Measurements from ENCODE around the gene MIOS.

DNA sequence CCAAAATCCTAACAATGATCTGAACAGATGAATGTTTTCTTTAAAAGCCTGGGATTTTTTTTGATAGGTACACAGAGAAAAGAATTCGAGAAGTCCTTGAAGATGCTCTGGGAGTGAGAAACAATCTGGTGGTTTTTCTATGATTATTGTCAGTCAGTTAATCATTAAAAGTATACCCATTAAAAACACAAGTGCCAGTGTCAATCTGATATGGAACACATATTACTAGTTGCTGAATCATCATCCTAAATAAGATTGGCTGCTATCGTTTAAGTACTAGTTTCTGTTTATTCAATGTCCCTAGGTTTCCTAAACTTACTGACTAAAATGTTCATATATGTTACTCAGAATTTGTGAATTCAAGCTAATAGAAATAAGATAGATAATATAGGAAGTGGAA lies 47.2 kb upstream of the MIOS start:
- TF ChIP-seq, protein P1, sequence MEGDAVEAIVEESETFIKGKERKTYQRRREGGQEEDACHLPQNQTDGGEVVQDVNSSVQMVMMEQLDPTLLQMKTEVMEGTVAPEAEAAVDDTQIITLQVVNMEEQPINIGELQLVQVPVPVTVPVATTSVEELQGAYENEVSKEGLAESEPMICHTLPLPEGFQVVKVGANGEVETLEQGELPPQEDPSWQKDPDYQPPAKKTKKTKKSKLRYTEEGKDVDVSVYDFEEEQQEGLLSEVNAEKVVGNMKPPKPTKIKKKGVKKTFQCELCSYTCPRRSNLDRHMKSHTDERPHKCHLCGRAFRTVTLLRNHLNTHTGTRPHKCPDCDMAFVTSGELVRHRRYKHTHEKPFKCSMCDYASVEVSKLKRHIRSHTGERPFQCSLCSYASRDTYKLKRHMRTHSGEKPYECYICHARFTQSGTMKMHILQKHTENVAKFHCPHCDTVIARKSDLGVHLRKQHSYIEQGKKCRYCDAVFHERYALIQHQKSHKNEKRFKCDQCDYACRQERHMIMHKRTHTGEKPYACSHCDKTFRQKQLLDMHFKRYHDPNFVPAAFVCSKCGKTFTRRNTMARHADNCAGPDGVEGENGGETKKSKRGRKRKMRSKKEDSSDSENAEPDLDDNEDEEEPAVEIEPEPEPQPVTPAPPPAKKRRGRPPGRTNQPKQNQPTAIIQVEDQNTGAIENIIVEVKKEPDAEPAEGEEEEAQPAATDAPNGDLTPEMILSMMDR (IDR thresholded peaks at IDR 0.05 in 8 of 11, conservative IDR thresholded peaks at IDR 0.05 in 3 of 11): no peak
- TF ChIP-seq POLR2A (IDR thresholded peaks at IDR 0.05): no peak
